GM04504 (cell line): Measurements from ENCODE around the gene SLC32A1.
A peak's percentile ranks its signal among the peaks of the same experiment; 100 is the strongest.

Experiments
- DNase-seq: peaks from one replicate; pipeline ENCODE4 v3.0.0-alpha.2; 2012; ENCODE audit warnings: low read depth

Gene SLC32A1

GRCh38 chr20:38755324-38755910, 31.1 kb downstream of the SLC32A1 start:
- no peak for DNase-seq

GRCh38 chr20:38757145-38757775, 33.0 kb downstream of the SLC32A1 start:
- DNase-seq, result no peak

- no peak for DNase-seq
Observed at GRCh38 chr20:38759106-38759505, 34.8 kb downstream of the SLC32A1 start.

GRCh38 chr20:38760978-38761377, 36.7 kb downstream of the SLC32A1 start:
- DNase-seq, result no peak

GRCh38 chr20:38762174-38762573, 37.9 kb downstream of the SLC32A1 start:
- no peak for DNase-seq

- DNase-seq, result no peak
Observed at GRCh38 chr20:38763616-38764015, 39.3 kb downstream of the SLC32A1 start.

- DNase-seq, result peak; percentile 66
Observed at GRCh38 chr20:38764567-38765318, 40.5 kb downstream of the SLC32A1 start.

GRCh38 chr20:38766071-38766470, 41.8 kb downstream of the SLC32A1 start:
- DNase-seq, result no peak

GRCh38 chr20:38769376-38770295, 45.4 kb downstream of the SLC32A1 start:
- no peak for DNase-seq

- DNase-seq, result no peak
Observed at GRCh38 chr20:38770546-38770945, 46.3 kb downstream of the SLC32A1 start.

GRCh38 chr20:38770970-38771369, 46.7 kb downstream of the SLC32A1 start:
- no peak for DNase-seq

GRCh38 chr20:38771621-38772020, 47.3 kb downstream of the SLC32A1 start:
- DNase-seq, result no peak

GRCh38 chr20:38774167-38774566, 49.9 kb downstream of the SLC32A1 start:
- DNase-seq, result no peak

- no peak for DNase-seq
Observed at GRCh38 chr20:38776363-38776762, 52.1 kb downstream of the SLC32A1 start.
